ENCODE data around the gene RAB8B.

The RAB8B gene

DNA sequence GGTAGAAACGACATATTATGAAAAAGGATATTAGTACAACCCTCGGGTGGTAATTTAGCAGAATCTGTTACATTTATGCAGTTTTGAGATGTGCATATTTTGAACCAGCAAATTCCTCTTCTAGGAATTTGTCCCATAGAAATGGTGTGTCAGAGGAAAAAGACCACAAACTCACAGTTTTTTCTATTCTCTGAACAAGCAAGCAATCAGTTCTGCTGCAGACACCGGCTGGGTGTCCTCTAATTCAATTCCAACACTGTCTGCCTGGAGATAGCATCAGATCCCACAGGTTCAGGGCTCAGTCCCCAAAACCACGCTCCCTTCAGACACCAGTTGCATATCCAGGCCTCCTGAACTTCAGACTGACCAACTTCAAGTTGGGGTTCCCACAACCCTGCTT lies 124.4 kb downstream of the RAB8B start:
- no peak for DNase-seq (ENCODE audit: low read depth)

- DNase-seq (ENCODE audit: low read depth) = no peak
These were observed 125.0 kb downstream of the RAB8B start for GRCh38 chr15:63314409-63314808.

Data from stimulated activated CD8-positive, alpha-beta memory T cell treated with anti-CD3 and anti-CD28 coated beads, Interleukin-7, amount 100 ng/mL, for 24 hours (primary cell).